Lower leg skin (tissue), 3 donors: ENCODE results near the gene CLEC17A.

Experiments
- POLR2A ChIP-seq, 2 donors: fragments of 450-650 bp; IDR thresholded peaks; one replicate each; pipeline ENCODE4 v1.6.1; 2016 to 2017; ENCODE audit warnings: antibody characterized with exemption in 2 of 2, mild to moderate bottlenecking in 1 of 2, moderate library complexity in 1 of 2
- TF ChIP-seq, protein P1 (sequence below), 3 donors: fragments of 450-650 bp; IDR thresholded peaks; one replicate each; pipeline ENCODE4 v1.5.1; 2016; ENCODE audit warnings: antibody characterized with exemption in 3 of 3, mild to moderate bottlenecking in 3 of 3, moderate library complexity in 2 of 3

GRCh38 chr19:14544977-14545715 lies 37.7 kb upstream of the CLEC17A start:
- TF ChIP-seq, protein P1, sequence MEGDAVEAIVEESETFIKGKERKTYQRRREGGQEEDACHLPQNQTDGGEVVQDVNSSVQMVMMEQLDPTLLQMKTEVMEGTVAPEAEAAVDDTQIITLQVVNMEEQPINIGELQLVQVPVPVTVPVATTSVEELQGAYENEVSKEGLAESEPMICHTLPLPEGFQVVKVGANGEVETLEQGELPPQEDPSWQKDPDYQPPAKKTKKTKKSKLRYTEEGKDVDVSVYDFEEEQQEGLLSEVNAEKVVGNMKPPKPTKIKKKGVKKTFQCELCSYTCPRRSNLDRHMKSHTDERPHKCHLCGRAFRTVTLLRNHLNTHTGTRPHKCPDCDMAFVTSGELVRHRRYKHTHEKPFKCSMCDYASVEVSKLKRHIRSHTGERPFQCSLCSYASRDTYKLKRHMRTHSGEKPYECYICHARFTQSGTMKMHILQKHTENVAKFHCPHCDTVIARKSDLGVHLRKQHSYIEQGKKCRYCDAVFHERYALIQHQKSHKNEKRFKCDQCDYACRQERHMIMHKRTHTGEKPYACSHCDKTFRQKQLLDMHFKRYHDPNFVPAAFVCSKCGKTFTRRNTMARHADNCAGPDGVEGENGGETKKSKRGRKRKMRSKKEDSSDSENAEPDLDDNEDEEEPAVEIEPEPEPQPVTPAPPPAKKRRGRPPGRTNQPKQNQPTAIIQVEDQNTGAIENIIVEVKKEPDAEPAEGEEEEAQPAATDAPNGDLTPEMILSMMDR (IDR thresholded peaks at IDR 0.05): no peak
- no peak for TF ChIP-seq POLR2A (IDR thresholded peaks at IDR 0.05)
